Hepatocyte (in vitro differentiated cells): ENCODE measurements around the gene ISCU.

Experiments used
- CTCF ChIP-seq: fragments of 200-600 bp; sonication (generic); IDR thresholded peaks from 2 replicates; pipeline ENCODE4 v1.5.1; 2016; ENCODE audit warnings: antibody characterized with exemption, mild to moderate bottlenecking; ENCODE audit not compliant: poor library complexity
- EZH2 ChIP-seq: fragments of 200-600 bp; sonication (generic); IDR thresholded peaks from 2 replicates; pipeline ENCODE4 v1.6.1; 2016; ENCODE audit warnings: antibody characterized with exemption, mild to moderate bottlenecking, borderline replicate concordance
- EZH2phosphoT487 ChIP-seq: fragments of 200-600 bp; sonication (generic); IDR thresholded peaks from one replicate; pipeline ENCODE4 v1.6.1; 2018; ENCODE audit warnings: antibody characterized with exemption, mild to moderate bottlenecking, low read depth, moderate library complexity; ENCODE audit not compliant: unreplicated experiment, severe bottlenecking

DNA sequence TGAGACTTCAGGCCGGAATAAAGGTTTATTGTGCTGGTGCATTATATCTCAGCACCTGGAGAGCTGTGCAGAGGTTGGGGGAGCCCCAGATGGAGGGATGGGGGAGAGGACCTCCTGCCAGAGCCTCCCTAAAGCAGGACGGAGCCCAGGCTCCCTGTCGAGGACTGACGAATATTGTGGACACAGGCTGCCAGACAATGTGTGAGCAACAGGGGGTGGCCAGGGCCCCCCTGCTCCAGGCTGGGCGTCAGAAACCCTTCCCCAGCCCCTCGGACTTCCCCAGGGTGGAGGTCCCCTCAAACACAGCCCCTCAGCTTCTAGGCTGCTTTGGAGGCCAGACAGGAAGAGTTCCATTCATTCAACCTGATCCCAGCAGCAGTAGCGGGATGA lies 27.4 kb downstream of the ISCU start:
- TF ChIP-seq CTCF: no peak
- TF ChIP-seq EZH2phosphoT487: no peak
- TF ChIP-seq EZH2: no peak
